BLaER1 treated with 17β-estradiol and CSF1 and Interleukin-3, amounts not matched to agents 10 nM and 100 nM (cell line): ENCODE measurements around the gene ECT2L.

Source experiments
- H3K27ac ChIP-seq, 11 experiments: shearing (Covaris generic); formaldehyde crosslinking; 2 replicates each; pipeline ENCODE4 v1.8.1; 2022
- H3K27me3 ChIP-seq, 11 experiments: shearing (Covaris generic); formaldehyde crosslinking; 2 replicates each; pipeline ENCODE4 v1.8.1; 2022
- H3K36me3 ChIP-seq, 11 experiments: shearing (Covaris generic); formaldehyde crosslinking; 2 replicates each; pipeline ENCODE4 v1.8.1; 2022
- H3K4me1 ChIP-seq, 10 experiments: shearing (Covaris generic); formaldehyde crosslinking; 2 replicates each; pipeline ENCODE4 v1.8.1; 2022
- H3K4me2 ChIP-seq, 11 experiments: shearing (Covaris generic); formaldehyde crosslinking; 2 replicates each; pipeline ENCODE4 v1.8.1; 2022
- H3K4me3 ChIP-seq, 10 experiments: shearing (Covaris generic); formaldehyde crosslinking; 2 replicates each; pipeline ENCODE4 v1.8.1; 2022
- H3K9ac ChIP-seq, 11 experiments: shearing (Covaris generic); formaldehyde crosslinking; 2 replicates each; pipeline ENCODE4 v1.8.1; 2022
- H3K9me3 ChIP-seq, 11 experiments: shearing (Covaris generic); formaldehyde crosslinking; replicated peaks in 1 of 11; 2 replicates each; pipeline ENCODE4 v1.8.1; 2022
- H4K20me1 ChIP-seq, 11 experiments: shearing (Covaris generic); formaldehyde crosslinking; 2 replicates each; pipeline ENCODE4 v1.8.1; 2022
- Cebpa-rat ChIP-seq, 11 experiments: shearing (Covaris generic); IDR thresholded peaks; 2 replicates each; pipeline ENCODE4 v1.8.1; 2022

ECT2L gene

DNA sequence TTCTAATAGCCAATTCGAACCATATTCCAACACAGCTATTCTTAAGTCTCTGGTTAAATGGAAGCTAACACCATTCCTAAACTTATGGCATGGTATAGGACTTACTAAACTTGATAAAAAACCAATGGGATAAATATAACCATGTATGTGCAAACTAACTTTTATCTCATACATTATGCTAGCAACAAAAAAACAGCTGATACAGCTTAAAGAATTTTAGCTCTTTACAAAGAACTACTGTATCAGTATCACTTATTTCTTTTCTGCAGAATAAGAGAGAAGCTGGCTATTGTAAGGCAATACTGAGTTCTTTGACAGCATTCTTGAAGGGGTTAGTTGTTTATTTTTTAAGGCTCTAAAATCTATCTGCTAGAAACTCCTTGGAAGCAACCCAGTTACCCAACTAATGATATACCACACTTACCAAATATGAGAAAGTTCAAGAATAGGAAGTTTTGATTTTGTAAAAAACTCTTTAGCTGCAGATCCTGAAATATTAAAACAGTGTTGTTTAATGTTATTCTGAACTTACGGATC is 147.3 kb downstream of the ECT2L start:
- peaks cover 0 to 28% (median 2%) of the 10 kb centered on the region in 11 experiments; a peak in 6 of 22 replicates for H4K20me1 ChIP-seq
- H3K27me3 ChIP-seq: no peaks in the 10 kb centered on the region
- H3K36me3 ChIP-seq: peaks cover 62 to 91% (median 82%) of the 10 kb centered on the region in 11 experiments
- no peak for TF ChIP-seq Cebpa-rat (IDR thresholded peaks at IDR 0.05)
- peaks cover 1 to 9% (median 4%) of the 10 kb centered on the region in 11 experiments; a peak in 17 of 22 replicates for H3K9me3 ChIP-seq
- peaks cover 0 to 12% (median 10%) of the 10 kb centered on the region in 10 experiments; a peak in 9 of 20 replicates for H3K4me1 ChIP-seq
- H3K4me3 ChIP-seq: no peak overlapping the region
- no peak overlapping the region for H3K9ac ChIP-seq
- H3K4me2 ChIP-seq: no peak overlapping the region
- H3K27ac ChIP-seq: no peak overlapping the region

- Histone ChIP-seq H3K9me3 (no peaks in the 10 kb centered on the region), H3K27me3 (no peaks in the 10 kb centered on the region), H3K36me3 (peaks cover 51 to 79% (median 70%) of the 10 kb centered on the region in 11 experiments), H3K9ac (no peak overlapping the region), H3K27ac (no peak overlapping the region), H3K4me2 (no peak overlapping the region), H3K4me3 (no peak overlapping the region), H4K20me1 (peaks cover 0 to 41% (median 12%) of the 10 kb centered on the region in 11 experiments; a peak in 15 of 22 replicates), H3K4me1 (peaks cover 0 to 17% (median 10%) of the 10 kb centered on the region in 10 experiments; a peak in 9 of 20 replicates)
- no peak for TF ChIP-seq Cebpa-rat (IDR thresholded peaks at IDR 0.05)
Measured at GRCh38 chr6:138944412-138944811, 148.5 kb downstream of the ECT2L start.

DNA sequence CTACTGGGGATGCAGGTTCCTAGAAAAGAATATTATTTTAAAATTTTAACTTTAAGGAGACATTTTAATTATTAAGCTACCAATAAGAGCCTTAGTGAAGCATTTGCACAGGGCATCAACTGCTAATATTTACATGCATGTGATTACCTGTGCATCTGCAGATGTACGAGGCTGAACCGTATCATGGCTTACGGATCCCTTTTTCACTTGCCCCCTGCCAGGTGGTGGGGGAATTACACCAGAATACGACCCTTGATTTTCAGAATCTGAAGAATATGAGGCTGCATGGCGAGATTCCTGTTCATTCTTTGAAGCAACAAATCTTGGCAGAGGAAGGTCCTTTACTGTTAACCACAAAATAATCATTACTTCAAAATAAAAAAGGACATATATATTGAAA is 149.5 kb downstream of the ECT2L start:
- no peak for TF ChIP-seq Cebpa-rat (IDR thresholded peaks at IDR 0.05)
- no peak overlapping the region for H3K27ac ChIP-seq
- H3K4me1 ChIP-seq: peaks cover 0 to 17% (median 10%) of the 10 kb centered on the region in 10 experiments; a peak in 9 of 20 replicates
- no peaks in the 10 kb centered on the region for H3K27me3 ChIP-seq
- no peak overlapping the region for H3K4me2 ChIP-seq
- H4K20me1 ChIP-seq: peaks cover 6 to 50% (median 20%) of the 10 kb centered on the region in 11 experiments; a peak in 16 of 22 replicates
- H3K9me3 ChIP-seq: no peaks in the 10 kb centered on the region
- no peak overlapping the region for H3K9ac ChIP-seq
- peaks cover 51 to 69% (median 60%) of the 10 kb centered on the region in 11 experiments for H3K36me3 ChIP-seq
- no peak overlapping the region for H3K4me3 ChIP-seq

DNA sequence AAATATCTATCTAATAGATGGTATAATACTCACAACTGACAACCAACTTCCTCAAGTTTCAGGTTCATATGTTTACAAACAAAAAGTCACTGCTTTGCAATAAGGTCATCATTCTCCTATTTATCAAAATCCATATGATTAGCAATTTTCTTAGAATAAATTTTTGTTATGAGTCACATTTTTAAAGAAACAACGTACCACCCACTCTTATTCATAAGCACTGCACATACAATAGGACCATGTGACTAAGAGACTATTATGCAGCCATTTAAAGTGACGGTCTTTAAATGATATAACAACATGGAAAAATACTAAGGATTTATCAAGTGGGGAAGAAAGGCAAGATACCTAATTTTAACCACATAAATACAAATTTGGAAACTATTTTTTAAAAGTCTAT is 152.1 kb downstream of the ECT2L start:
- no peak for TF ChIP-seq Cebpa-rat (IDR thresholded peaks at IDR 0.05)
- H3K4me2 ChIP-seq: no peak overlapping the region
- H3K4me3 ChIP-seq: no peak overlapping the region
- H3K4me1 ChIP-seq: peaks cover 0 to 21% (median 13%) of the 10 kb centered on the region in 10 experiments; a peak in 14 of 20 replicates
- H3K36me3 ChIP-seq: peaks cover 26 to 45% (median 35%) of the 10 kb centered on the region in 11 experiments
- H3K27ac ChIP-seq: no peak overlapping the region
- no peaks in the 10 kb centered on the region for H3K9me3 ChIP-seq
- peaks cover 26 to 77% (median 44%) of the 10 kb centered on the region in 11 experiments; a peak in 17 of 22 replicates for H4K20me1 ChIP-seq
- no peak overlapping the region for H3K9ac ChIP-seq
- peaks cover 0 to 13% (median 0%) of the 10 kb centered on the region in 11 experiments; a peak in 2 of 22 replicates for H3K27me3 ChIP-seq

DNA sequence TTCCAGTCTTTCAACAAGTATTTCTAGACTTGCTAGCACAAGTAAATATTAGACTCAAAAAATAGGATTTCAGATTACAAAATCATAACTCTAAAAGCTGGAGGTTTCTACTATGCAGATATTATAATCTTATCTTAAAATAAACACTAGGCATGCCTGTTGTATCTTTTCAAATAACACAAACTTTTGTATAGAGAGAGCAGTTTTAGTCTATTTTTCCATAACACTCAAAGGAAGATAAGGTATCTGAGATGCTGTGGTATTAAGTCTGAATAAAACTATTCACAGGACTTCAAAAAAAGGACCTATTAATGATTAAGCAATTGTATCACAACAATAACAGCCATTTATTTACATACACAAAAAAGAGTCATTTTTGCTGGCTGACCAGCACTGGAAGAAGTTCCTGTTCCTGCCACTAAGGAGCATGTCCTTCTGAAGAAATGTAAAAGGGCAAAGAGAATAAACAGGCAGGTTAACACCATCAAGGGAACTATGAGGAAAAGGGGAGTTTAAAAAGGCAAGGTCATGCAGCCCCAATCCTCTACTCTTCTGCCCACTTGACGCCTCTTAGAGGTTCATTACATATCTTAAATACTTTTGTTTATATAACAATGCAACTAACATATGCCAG is 152.8 kb downstream of the ECT2L start:
- Histone ChIP-seq H3K9me3 (peaks cover 0 to under 1% (median 0%) of the 10 kb centered on the region in 11 experiments; a peak in 1 of 22 replicates), H3K4me2 (0 out of 22 replicates have a peak overlapping the region, but pooled peaks of 2 of the 11 experiments have one; percentile 16 to 18), H3K27ac (no peak overlapping the region), H3K4me3 (no peak overlapping the region), H3K4me1 (peaks cover 2 to 28% (median 19%) of the 10 kb centered on the region in 10 experiments; a peak in 17 of 20 replicates), H3K9ac (no peak overlapping the region), H3K36me3 (peaks cover 20 to 39% (median 28%) of the 10 kb centered on the region in 11 experiments), H3K27me3 (peaks cover 0 to 13% (median 0%) of the 10 kb centered on the region in 11 experiments; a peak in 2 of 22 replicates), H4K20me1 (peaks cover 30 to 83% (median 49%) of the 10 kb centered on the region in 11 experiments; a peak in 18 of 22 replicates)
- no peak for TF ChIP-seq Cebpa-rat (IDR thresholded peaks at IDR 0.05)

- Histone ChIP-seq H3K4me3 (no peak overlapping the region), H3K27ac (no peak overlapping the region), H3K27me3 (peaks cover 0 to 19% (median 0%) of the 10 kb centered on the region in 11 experiments; a peak in 2 of 22 replicates), H3K9ac (no peak overlapping the region), H3K4me2 (peak overlapping the region in 7 of 11 experiments; percentile 2 to 67 (median 41); a peak in 12 of 22 replicates), H3K9me3 (peaks cover 0 to 8% (median 0%) of the 10 kb centered on the region in 11 experiments; a peak in 5 of 22 replicates), H3K4me1 (peaks cover 22 to 52% (median 39%) of the 10 kb centered on the region in 10 experiments), H3K36me3 (peaks cover 0 to 13% (median 0%) of the 10 kb centered on the region in 11 experiments; a peak in 5 of 22 replicates), H4K20me1 (peaks cover 37 to 100% (median 73%) of the 10 kb centered on the region in 11 experiments; a peak in 18 of 22 replicates)
- TF ChIP-seq Cebpa-rat (IDR thresholded peaks at IDR 0.05): no peak
Measured at GRCh38 chr6:138953451-138953850, 157.6 kb downstream of the ECT2L start.
